ENCODE measurements around the gene RGS4. TPM values are rescaled to one million over a fixed set of nuclear protein-coding genes. Genes with fewer than 3 reads are reported as not detected.
"Not testable (repeated sequence)": the region's sequence is repeated elsewhere in the genome, so short reads cannot be mapped to it uniquely, and the experiment has no call there.

The RGS4 gene
- total RNA-seq, 1 donor from 2014 or later: 0.16 TPM

DNA sequence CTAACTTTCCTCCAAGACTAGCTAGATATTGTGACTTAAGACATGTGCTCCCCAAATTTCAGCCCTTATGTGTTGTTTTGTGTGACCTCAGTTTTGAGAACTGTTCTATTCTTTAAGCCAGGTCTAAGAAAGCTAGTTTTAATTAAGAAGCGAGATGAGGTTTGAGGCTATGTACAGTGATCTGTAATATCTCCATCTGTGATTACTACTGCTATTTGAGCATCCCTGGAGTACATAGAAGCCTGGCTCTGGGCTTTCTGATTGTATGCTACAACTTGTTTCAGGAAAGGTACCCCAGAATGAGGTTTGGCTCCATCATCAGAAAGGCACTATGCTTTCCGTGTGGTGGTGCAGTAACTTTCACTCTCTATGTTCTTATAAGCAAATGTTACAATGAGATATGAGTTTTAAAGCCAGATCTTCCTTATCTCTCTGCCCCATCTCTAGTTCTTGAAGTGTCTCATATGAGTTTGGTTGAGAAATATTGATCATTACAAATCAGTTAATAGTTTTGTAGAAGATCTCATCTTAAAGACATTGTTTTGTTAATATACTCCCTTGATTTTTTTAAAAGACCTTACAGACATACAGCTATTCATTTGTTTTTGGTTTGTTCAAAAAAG, 605 bp downstream of the RGS4 start:
- ATAC-seq: no peak

DNA sequence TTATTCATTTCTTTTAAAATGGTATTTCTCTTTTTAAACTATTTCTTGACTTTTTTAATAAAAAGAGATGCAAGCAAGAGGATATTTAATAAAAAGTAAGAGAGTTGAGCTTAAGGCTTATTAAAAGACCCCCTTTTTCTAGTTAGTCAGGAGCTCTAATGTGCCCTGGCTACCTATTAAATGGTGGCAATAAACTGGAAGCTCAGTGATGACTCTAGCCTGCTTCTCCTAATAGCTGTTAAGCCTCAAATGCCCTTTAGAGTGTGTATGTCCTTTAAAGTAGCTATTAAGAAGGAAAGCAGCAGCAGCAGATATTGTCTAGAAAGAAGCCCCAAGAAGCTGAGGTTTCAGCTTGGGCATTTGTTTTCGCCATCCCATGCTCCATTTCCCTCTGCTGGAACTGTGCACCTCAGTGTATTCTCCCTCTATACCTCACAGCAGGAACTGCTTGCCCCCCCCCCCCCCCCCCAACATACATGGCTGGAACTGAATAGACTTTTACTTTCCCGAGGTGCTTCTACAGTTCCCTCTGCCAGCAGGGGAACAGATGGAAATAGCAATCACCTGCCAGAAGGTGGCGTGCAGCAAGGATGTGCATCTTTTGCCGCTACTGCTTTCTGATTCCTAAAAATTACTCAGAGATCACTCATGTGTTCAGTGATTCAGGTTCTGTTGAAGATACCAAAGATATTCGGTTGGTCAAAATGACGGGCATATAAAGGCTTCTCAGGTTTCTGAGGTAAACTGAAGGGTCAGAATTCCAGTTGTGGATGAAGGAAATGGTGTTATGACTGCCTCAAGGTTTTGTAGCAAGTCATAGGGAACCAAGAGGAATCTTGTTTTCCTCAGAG, 2.5 kb downstream of the RGS4 start:
- ATAC-seq: peak; percentile 68

DNA sequence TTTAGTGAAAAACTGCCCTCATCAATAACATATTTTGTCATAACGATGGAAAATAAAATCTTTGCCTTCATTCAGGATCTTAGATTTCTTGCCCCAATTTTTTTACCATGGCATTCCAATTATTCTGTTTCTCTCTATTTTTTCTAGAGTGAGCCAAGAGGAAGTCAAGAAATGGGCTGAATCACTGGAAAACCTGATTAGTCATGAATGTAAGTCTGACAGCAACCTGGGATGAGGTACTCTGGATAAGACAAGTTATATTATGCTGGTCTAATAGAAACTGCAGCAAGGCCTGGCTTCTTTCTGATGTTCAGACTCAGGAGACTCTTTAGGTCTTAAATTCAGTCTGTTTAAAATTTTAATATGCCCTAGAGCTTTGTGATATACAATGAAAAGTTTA, 3.5 kb downstream of the RGS4 start:
- no peak for ATAC-seq

DNA sequence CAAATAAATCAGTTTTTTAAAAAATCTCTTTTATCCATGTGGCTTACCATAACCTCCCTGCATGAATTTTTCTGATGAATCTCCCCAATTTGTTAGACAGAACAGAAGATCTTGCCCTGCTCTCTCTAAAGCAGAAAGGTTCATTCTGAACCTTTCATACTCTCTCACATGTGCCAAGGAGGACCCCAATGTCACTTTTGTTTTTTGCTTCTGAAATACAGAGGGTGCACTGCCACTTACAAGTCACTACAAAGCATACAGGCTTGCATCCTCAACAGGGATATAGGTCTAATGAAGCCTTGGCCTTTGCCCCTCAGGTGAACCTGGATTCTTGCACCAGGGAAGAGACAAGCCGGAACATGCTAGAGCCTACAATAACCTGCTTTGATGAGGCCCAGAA, 4.8 kb downstream of the RGS4 start:
- no peak for ATAC-seq

DNA sequence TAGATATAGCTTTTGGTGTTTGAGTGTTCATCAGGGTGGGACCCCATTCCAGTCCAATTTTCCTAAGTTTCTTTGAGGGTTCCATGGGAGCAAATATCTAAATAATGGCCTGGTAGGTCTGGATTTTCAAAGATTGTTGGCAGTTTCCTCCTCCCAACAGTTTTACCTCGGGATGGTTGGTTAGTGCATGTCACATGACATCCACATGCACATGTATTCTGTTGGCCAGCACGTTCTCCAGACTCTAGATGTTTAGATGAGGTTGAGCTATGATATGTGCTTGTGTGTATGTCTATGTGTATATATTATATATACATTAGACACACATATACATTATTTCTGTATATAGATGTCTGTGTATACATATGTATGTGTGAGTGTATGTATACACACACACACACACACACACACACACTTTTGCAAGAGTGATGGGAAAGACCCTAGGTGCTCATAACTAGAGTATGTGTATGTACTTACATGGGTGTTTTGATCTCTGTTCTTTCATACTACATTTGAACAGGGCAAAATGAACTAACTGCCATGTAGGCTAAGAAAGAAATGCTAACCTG, 5.6 kb downstream of the RGS4 start:
- ATAC-seq: no peak

DNA sequence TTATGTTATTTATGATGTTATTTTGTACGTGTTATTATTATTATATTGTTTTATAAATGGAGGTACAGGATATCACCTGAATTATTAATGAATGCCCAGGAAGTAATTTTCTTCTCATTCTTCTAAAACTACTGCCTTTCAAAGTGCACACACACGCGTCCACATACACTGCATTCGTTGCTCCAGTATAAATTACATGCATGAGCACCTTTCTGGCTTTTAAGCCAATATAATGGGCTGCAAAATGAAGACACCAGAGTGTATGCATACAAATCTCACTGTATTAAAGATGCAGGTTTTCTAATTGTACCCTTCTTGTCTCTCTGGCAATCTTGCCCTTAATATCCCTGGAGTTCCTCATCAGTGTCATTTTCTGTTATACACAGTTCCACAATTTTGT, 6.9 kb downstream of the RGS4 start:
- no peak for ATAC-seq

DNA sequence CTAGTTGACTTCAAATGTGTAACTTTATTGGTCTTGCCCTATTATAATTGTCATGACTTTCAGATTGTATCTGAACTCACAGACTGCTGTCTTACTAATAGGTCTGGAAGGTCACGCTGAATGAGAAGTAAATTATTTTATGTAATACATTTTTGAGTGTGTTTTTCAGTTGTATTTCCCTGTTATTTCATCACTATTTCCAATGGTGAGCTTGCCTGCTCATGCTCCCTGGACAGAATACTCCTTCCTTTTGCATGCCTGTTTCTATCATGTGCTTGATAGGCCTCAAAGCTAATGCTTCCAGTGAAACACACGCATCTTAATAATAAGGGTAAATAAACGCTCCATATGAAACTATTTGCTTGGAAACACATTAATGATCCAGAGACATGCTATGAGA, 7.3 kb downstream of the RGS4 start:
- no peak for ATAC-seq

DNA sequence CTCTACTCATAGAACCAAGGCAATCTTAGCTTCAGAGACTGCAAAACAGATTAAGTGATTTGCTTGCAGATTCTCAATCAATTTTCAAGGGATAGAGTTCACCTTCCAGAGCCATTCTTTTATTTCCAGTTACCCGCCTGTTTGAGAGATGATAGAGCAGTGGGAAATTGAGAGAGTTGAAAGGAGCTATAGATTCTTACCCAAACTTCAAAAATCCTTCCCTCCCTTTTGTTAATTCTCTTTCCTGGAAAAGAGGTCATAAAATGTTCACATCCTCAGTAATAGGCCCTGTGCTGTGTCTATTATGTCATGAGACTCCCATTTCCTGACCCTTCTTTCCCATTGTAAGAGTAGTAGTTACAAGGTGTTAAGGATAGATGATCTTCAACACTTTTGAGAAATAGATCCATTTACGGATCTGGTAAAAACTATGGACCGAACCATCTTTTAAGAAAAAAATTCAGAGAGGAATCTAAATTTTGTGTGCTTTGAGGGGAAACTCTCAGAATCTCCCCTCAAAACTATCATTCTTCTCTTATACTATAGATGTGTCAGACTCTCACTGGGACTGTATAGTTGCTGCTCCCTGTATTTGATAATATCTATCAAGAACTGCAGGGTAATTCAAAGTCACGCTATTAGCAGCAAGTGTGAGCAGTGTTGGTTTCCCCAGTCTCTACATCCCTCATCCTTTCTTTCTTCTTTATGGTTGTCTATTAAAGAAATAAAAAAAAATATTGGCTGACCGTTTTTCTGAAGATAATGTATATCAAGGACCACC, 8.0 kb downstream of the RGS4 start:
- ATAC-seq: no peak

DNA sequence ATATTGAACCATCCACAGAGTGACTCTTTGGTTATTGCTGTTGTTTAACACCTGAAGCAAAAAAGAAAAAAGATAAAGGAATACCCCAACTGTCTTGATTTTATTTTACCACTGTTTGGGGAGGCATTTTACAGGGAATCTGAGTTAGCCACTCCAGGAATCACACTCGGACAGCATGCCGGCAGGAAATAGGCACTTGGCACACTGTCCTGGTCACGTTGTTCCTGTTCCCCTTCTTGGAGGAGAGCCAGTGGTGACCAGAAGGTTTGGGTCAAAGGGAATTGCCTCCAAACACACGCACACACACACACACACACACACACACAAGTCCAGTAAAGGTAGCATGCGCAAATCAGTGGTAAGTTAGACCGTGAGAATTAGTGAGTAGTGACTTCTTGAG, 13.8 kb downstream of the RGS4 start:
- ATAC-seq: no peak

DNA sequence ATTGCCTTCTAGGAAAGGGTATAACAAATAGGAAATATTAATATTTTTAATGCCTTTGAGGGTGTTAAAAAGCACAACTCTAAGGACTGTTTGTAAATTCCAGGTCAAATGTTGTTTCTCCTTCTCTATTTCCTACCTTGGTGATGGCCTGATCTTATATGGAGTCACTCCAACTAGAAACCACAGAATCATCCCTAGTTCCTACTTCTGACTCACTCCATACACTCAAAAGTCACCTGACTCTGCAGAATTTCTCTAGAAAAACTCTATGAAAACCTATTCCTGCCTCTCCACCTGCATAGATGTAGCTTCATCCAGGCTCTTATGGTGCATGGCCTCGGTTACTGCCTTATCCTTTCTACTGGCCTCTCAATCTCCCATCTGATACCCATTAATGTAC, 14.5 kb downstream of the RGS4 start:
- ATAC-seq: no peak

DNA sequence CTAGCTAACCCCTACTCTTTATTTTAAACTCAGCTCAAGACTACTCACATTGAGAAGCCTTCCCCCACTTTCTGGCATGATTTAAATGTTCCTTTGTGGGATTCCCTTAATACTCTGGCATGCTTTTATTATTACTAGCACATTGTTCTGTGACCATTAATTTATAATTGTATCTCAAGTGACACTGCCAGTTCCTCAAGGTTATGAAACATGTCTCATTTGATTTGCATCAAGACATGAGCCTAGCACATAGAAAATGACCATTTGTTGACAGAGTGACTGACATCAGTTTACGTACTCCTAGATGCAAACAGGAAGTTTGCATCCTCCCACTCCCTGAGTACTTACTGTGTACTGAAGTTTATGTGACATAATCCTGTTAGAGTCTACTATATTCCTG, 15.2 kb downstream of the RGS4 start:
- ATAC-seq: no peak

DNA sequence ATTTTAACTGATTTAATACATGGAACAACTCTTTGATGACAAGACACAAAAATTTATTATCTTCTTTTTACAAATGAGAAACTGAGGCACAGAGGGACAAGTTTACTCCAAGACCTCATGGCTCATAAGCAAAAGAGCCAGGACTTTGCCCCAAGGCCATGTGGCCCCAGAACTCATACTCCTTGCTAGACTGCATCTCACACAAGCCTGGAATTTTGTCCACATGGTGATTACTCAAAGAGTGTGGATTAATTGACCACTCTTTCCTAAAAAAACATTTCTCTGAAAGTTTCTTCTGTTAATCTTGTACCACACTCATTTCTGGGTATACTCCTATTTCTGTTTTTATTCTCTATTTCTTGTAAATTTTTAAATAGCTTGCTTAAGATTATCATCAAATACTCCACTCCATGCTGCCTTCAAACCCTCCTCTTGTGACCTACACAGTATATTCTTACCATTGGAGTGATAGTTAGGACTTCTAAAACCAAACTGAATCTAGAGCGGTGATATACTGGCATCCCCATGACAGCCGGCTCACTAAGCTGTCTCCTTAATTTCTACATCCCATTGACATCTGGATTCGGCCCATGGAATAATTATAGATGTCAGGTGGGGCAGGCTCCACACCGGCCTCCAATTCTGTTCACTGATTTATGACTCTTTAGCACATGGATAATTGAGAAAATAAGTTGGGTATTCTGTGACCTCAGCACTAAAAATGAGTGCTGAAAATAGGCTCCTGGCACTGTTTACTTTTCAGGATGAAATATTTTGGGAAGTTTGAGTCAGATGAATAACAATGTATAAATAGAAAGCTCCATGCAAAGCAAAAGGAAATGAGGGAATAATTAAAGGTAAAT, 16.1 kb downstream of the RGS4 start:
- ATAC-seq: no peak

DNA sequence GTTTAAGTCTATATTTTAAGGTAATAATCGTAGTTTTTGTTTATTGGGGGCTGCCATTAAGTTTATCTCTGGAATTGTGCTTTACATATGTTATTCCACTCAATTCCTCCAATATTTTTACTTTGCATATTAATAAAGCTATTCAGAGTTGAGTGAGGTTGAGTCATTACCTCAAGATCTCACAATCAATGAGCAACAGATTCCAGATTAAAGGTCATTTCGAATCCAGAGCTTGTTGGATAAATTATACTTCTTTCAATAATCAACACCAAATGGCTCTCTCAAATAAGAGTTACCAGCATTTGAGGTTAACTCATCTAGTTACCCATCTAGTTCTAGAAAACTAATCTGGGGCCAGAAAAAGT, 16.7 kb downstream of the RGS4 start:
- ATAC-seq: no peak

DNA sequence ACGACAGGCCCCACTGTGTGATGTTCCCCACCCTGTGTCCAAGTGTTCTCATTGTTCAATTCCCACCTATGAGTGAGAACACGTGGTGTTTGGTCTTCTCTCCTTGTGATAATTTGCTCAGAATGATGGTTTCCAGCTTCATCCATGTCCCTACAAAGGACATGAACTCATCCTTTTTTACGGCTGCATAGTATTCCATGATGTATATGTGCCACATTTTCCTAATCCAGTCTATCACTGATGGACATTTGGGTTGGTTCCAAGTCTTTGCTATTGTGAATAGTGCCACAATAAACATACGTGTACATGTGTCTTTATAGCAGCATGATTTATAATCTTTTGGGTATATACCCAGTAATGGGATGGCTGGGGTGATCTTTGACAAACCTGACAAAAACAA, 20.0 kb downstream of the RGS4 start:
- ATAC-seq: not testable (repeated sequence)

DNA sequence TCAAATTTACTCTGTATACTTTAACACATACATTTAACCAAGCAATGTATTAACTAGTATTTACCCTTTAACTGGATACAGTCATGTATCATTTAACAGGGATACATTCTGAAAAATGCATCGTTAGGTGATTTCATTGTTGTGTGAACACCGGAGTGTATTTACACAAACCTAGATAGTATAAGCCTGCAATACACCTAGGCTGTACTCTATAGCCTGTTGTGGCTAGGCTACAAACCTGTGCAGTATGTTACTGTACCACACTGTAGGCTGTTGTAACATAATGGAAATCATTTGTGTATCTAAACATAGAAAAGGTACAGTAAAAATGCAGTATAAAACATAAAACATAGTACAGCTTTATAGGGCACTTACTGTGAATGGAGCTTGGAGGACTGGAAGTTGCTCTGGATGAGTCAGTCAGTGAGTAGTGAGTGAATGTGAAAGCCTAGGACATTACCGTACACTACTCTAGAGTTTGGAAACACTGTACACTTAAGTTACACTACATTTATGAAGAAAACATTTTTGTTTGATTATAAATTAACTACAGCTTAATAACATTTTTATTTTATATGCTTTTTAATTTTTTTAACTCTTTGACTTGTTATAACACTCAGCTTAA, 21.3 kb downstream of the RGS4 start:
- ATAC-seq: no peak

DNA sequence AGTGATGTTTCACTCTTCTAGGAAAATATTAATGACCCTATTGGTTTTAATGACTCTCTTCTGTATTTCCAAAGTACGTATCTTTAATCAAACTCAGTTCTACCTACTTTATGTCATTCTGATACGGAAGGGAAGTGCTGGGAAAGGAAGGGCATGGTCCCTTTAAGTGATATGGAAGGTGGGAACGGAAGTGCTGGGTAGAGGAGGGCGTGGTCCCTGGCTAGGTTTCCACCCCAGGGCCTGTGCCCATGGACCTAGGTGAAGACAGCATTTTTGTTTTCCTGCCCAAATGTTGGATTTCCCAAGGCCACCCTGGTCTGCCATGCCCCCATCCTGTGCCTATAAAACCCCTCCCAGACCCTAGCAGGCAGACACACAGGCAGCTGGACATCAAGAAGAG, 24.0 kb downstream of the RGS4 start:
- ATAC-seq: no peak

DNA sequence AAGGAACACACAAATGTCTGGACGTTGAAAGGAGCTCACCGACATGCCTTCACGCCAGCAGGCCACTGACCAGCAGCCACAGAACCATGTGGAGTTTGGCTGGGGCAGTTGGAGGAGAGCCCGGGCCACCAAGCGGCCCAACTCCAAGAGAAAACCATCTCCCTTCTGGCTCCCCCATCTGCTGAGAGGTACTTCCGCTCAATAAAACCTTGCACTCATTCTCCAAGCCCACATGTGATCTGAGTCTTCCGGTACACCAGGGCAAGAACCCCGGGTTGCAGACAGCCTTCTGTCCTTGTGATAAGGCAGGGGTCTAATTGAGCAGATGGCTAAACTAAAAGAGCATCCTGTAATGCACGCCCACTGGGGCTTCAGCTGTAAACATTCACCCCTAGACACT, 24.4 kb downstream of the RGS4 start:
- ATAC-seq: no peak

DNA sequence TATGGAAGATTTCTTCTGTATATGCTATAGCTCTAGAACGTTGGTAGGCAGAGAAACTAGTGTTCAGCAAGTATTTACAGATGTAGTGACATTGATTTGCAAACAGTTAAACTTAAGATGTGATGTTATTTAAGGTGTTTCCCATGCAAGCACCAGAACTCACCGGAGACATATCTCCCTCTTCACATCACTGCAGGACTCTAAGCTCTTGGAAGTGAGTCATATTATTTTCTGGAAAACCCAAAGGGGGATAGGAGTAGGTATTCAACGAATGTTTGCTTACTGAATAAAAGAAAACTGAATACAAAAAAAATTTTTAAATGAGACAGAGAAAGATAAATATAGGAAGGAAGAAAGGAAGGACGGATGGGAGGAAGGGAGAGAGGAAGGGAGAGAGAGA, 25.0 kb downstream of the RGS4 start:
- ATAC-seq: no peak

DNA sequence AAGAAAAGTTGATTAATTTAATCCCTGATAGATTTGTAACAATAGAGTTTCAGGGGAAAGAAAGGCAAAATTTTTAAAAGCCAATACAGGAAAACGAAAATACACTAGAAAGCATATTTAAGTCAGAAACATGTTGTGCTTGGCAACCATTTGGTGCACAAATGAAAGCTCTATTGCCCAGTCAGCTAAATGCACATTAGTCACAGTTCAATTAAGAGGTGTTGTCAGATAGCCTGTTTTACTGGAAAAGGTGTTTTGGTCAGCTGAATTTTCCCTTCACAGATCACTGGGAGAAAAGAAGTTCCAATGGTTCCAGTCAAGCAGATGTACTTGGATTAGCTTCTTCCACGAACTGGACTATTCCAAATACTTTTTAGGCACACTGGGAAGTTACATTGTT, 25.4 kb downstream of the RGS4 start:
- no peak for ATAC-seq

DNA sequence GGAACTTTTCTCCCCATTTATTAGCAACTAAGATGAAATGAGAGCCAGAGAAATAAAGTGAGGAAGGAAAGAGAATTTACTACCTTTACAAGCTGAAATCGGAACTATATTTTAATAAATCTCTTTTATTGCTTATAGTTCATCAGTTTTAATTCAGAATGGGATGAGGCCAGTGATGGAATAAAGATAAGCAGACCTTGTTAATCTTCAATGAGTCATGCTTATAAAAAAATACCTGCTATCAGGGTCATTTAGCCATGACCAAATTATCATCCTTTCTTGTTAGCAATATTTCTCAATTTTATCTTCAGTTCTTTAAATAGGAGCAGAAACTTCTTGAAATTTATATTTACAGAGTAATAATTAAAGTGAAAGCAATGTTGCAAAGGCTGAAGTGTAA, 26.1 kb downstream of the RGS4 start:
- no peak for ATAC-seq

DNA sequence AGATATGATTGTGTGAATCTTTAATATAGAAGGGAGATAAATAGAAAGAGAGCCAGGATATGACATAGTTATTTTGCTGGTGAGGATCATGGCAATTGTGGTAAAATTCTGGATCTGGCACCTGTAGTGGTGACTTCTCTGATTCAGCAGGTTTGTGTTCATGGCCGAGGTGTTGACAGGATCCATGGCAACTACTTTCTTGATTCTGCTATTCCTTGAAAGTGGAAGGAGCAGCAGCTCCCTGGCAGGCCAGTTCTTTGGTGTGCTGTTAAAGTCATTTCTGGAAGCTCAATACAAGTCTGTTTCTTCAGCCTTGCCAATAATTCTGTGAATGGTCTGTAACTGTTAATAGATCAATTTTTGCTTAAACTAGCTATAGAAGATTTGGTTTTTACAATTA, 33.4 kb downstream of the RGS4 start:
- no peak for ATAC-seq
